Peyer's patch (tissue), 4 donors: ENCODE measurements around the gene MPP7.

Experiments
- CTCF ChIP-seq, 6 experiments: fragments of 450-650 bp in 4 of 6; fragments of 200-600 bp in 2 of 6; sonication (generic) in 1 of 6; IDR thresholded peaks; one replicate each; pipeline ENCODE4 v1.5.1; 2017 to 2019; ENCODE audit warnings: antibody characterized with exemption in 6 of 6, mild to moderate bottlenecking in 3 of 6, moderate library complexity in 1 of 6
- POLR2A ChIP-seq, 2 donors: fragments of 450-650 bp; IDR thresholded peaks; one replicate each; pipeline ENCODE4 v1.5.1; 2017; ENCODE audit warnings: antibody characterized with exemption in 2 of 2, mild to moderate bottlenecking in 2 of 2, moderate library complexity in 2 of 2

- no peak for TF ChIP-seq POLR2A (IDR thresholded peaks at IDR 0.05)
- no peak for TF ChIP-seq CTCF (IDR thresholded peaks at IDR 0.05)
Observed at GRCh38 chr10:28291881-28292297, 11.0 kb downstream of the MPP7 start.
